ENCODE results near the gene PPP3CA.

The PPP3CA gene

DNA sequence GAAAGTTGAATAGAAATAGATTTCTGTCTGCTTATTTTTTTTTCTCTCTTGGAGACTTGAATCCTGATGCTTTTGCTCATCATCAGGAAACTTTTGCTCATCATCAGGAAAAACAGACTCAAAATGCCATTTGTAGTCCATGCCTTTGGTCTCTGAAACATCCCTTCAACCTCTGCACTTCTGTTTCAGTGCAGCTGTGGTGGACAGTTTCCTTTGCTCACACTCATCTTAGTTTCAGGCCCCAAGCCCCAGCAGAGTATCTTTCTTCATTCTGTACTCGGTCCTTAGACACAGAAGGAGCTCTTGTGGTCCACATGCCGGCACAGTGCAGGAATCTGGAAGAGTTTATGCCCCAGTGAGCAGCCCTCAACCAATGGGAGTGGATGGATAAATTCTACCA, 337.9 kb downstream of the PPP3CA start:
- TF ChIP-seq, protein P1, sequence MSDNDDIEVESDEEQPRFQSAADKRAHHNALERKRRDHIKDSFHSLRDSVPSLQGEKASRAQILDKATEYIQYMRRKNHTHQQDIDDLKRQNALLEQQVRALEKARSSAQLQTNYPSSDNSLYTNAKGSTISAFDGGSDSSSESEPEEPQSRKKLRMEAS (IDR thresholded peaks at IDR 0.05) = no peak
- no peak for TF ChIP-seq CREB1 (IDR thresholded peaks at IDR 0.05; ENCODE audit: low read depth)
- TF ChIP-seq EGR1 (IDR thresholded peaks at IDR 0.05) = no peak
- no peak for TF ChIP-seq TAF1 (IDR thresholded peaks at IDR 0.05; ENCODE audit: low read depth)

DNA sequence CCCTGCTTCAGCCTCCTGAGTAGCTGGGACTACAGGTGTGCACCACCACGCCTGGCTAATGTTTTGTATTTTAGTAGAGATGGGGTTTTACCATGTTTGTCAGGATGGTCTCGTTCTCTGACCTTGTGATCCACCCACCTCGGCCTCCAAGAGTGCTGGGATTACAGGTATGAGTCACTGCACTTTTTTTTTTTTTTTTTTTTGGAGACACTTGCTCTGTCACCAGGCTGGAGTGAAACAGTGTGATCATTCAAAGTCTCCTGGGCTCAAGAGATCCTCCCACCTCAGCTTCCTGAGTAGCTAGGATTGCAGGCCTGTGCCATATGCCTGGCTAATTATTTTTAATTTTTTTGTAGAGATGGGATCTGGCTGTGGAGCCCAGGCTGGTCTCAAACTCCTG, 338.8 kb downstream of the PPP3CA start:
- no peak for TF ChIP-seq EGR1 (IDR thresholded peaks at IDR 0.05)
- TF ChIP-seq, protein P1 (IDR thresholded peaks at IDR 0.05) = no peak
- no peak for TF ChIP-seq YY1 (IDR thresholded peaks at IDR 0.05; ENCODE audit: low read depth)
- TF ChIP-seq, protein P2, sequence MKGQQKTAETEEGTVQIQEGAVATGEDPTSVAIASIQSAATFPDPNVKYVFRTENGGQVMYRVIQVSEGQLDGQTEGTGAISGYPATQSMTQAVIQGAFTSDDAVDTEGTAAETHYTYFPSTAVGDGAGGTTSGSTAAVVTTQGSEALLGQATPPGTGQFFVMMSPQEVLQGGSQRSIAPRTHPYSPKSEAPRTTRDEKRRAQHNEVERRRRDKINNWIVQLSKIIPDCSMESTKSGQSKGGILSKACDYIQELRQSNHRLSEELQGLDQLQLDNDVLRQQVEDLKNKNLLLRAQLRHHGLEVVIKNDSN (IDR thresholded peaks at IDR 0.05) = no peak
- no peak for TF ChIP-seq TEAD4 (IDR thresholded peaks at IDR 0.05)
- TF ChIP-seq NFIC (IDR thresholded peaks at IDR 0.05) = no peak
- TF ChIP-seq FOXM1 (IDR thresholded peaks at IDR 0.05; ENCODE audit: borderline replicate concordance, low read depth) = no peak
- TF ChIP-seq CEBPB (IDR thresholded peaks at IDR 0.05) = no peak
- no peak for TF ChIP-seq TCF12 (IDR thresholded peaks at IDR 0.05; ENCODE audit: low read depth)
- TF ChIP-seq, protein P3, sequence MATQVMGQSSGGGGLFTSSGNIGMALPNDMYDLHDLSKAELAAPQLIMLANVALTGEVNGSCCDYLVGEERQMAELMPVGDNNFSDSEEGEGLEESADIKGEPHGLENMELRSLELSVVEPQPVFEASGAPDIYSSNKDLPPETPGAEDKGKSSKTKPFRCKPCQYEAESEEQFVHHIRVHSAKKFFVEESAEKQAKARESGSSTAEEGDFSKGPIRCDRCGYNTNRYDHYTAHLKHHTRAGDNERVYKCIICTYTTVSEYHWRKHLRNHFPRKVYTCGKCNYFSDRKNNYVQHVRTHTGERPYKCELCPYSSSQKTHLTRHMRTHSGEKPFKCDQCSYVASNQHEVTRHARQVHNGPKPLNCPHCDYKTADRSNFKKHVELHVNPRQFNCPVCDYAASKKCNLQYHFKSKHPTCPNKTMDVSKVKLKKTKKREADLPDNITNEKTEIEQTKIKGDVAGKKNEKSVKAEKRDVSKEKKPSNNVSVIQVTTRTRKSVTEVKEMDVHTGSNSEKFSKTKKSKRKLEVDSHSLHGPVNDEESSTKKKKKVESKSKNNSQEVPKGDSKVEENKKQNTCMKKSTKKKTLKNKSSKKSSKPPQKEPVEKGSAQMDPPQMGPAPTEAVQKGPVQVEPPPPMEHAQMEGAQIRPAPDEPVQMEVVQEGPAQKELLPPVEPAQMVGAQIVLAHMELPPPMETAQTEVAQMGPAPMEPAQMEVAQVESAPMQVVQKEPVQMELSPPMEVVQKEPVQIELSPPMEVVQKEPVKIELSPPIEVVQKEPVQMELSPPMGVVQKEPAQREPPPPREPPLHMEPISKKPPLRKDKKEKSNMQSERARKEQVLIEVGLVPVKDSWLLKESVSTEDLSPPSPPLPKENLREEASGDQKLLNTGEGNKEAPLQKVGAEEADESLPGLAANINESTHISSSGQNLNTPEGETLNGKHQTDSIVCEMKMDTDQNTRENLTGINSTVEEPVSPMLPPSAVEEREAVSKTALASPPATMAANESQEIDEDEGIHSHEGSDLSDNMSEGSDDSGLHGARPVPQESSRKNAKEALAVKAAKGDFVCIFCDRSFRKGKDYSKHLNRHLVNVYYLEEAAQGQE (IDR thresholded peaks at IDR 0.05; ENCODE audit: low read depth) = no peak
- TF ChIP-seq TAF1 (IDR thresholded peaks at IDR 0.05; ENCODE audit: low read depth) = no peak
- no peak for TF ChIP-seq ZBTB7A (IDR thresholded peaks at IDR 0.05; ENCODE audit: low read depth)
- no peak for TF ChIP-seq RAD21 (IDR thresholded peaks at IDR 0.05; ENCODE audit: low read depth)
- TF ChIP-seq EP300 (IDR thresholded peaks at IDR 0.05; ENCODE audit: borderline replicate concordance) = no peak
- no peak for TF ChIP-seq CREB1 (IDR thresholded peaks at IDR 0.05; ENCODE audit: low read depth)

DNA sequence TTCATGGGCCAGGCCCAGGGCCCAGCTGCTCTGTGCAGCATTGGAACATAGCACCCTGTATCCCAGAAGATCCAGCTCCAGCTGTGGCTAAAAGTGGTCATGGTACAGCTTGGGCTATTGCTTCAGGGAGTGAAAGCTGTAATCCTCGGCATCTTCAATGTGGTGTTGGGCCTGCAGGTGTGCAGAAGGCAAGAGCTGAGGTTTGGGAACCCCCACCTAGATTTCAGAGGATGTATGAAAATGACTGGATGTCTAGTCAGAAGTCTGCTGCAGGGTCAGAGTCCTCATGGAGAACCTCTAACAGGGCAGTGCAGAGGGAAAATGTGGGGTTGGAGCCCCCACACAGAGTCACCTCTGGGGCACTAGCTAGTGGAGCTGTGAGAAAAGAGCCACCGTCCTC, 341.7 kb downstream of the PPP3CA start:
- TF ChIP-seq FOXM1 (IDR thresholded peaks at IDR 0.05; ENCODE audit: borderline replicate concordance, low read depth) (no peak), TEAD4 (IDR thresholded peaks at IDR 0.05) (no peak), NFIC (IDR thresholded peaks at IDR 0.05) (no peak), TAF1 (IDR thresholded peaks at IDR 0.05; ENCODE audit: low read depth) (no peak), CREB1 (IDR thresholded peaks at IDR 0.05; ENCODE audit: low read depth) (no peak), TCF12 (IDR thresholded peaks at IDR 0.05; ENCODE audit: low read depth) (no peak), YY1 (IDR thresholded peaks at IDR 0.05; ENCODE audit: low read depth) (no peak), ZBTB7A (IDR thresholded peaks at IDR 0.05; ENCODE audit: low read depth) (no peak), RAD21 (IDR thresholded peaks at IDR 0.05; ENCODE audit: low read depth) (no peak)
- TF ChIP-seq, protein P3 (IDR thresholded peaks at IDR 0.05; ENCODE audit: low read depth) = no peak
- TF ChIP-seq, protein P2 (IDR thresholded peaks at IDR 0.05) = no peak
- TF ChIP-seq, protein P1 (IDR thresholded peaks at IDR 0.05) = no peak

DNA sequence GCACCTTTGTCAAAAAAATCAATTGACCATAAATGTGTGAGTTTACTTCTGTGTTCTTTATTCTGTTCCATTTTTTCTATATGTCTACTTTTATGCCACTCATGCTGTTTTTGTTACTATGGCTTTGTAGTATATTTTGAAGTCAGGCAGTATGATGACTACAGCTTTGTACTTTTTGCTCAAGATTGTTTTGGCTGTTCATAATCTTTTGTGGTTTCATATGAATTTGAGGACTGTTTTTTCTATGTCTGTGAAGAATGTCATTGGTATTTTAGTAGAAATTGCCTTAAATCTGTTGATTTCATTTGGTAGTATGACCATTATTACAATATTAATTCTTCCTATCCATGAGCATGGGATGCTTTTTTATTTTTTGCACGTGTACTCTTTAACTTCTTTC, 346.8 kb downstream of the PPP3CA start:
- TF ChIP-seq CEBPB (IDR thresholded peaks at IDR 0.05) (no peak), EP300 (IDR thresholded peaks at IDR 0.05; ENCODE audit: borderline replicate concordance) (no peak), TEAD4 (IDR thresholded peaks at IDR 0.05) (no peak)
- TF ChIP-seq, protein P2 (IDR thresholded peaks at IDR 0.05) = no peak

DNA sequence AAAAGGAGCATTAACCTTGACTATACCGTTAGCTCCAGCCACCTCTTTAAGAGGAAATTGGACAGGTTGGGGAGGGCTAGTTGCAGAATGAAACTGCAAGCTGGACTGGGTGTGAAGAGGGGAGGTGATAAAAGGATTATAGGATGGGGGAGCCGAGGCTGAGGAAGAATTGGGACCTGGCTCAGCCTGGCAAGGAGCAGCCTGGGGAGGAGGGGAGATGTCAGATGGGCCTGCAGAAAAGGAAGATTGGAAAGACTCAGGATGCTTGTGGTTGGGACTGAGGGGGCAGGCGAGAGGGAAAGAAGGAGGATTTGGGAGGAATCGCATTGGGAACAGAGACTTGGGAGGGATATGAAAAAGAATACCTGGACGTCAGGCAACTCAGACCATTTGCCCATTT, 351.7 kb downstream of the PPP3CA start:
- TF ChIP-seq RAD21 (IDR thresholded peaks at IDR 0.05; ENCODE audit: low read depth) = no peak
- TF ChIP-seq CEBPB (IDR thresholded peaks at IDR 0.05) = no peak
- no peak for TF ChIP-seq TCF12 (IDR thresholded peaks at IDR 0.05; ENCODE audit: low read depth)
- TF ChIP-seq ZBTB7A (IDR thresholded peaks at IDR 0.05; ENCODE audit: low read depth) = no peak
- TF ChIP-seq, protein P3 (IDR thresholded peaks at IDR 0.05; ENCODE audit: low read depth) = no peak
- no peak for TF ChIP-seq TAF1 (IDR thresholded peaks at IDR 0.05; ENCODE audit: low read depth)
- TF ChIP-seq NFIC (IDR thresholded peaks at IDR 0.05) = no peak
